Medulla oblongata (tissue), 1 donor: ENCODE measurements around the gene UNC5CL.

Experiments used
- DNase-seq: peaks from one replicate; pipeline ENCODE4 v3.0.0-alpha.2; 2015; ENCODE audit errors: extremely low spot score

The UNC5CL gene

DNA sequence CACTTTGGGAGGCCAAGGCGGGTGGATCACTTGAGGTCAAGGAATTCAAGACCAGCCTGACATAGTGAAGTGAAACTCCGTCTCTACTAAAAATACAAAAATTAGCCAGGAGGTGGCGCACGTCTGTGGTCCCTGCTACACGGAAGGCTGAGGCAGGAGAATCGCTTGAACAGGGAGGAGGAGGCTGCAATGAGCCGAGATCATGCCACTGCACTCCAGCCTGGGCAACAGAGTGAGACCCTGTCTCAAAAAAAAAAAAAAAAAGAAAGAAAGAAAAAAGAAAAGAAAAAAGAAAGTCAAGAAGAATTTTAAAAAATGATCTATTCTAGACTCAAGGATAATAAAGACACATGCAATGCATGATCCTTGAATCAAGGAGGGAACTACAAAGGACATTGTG lies 32.8 kb downstream of the UNC5CL start:
- DNase-seq, result peak; percentile 41

DNA sequence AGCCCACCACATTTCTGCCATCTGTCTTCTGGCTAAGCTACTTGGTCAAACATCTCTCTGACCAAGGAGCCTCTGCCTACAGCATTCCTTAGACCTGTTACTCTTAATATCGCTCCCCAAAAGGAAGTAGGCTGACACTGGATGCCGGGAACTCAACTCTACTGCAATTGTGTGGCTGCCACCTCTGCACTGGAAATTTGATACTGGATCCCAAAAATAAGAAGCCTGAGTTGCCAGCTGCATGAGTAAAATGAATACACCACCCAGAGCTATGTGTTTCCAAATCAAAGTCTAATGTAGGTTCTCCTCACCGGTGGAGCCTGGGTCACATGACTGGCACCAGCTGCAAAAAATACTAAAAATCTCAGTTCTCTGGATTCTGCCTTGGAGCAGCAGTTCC lies 36.9 kb downstream of the UNC5CL start:
- no peak for DNase-seq

GRCh38 chr6:41000248-41000647 lies 38.8 kb downstream of the UNC5CL start:
- no peak for DNase-seq

GRCh38 chr6:40999569-40999968 lies 39.5 kb downstream of the UNC5CL start:
- DNase-seq, result peak; percentile 55

- no peak for DNase-seq
These were observed 40.4 kb downstream of the UNC5CL start for GRCh38 chr6:40998661-40999060.

GRCh38 chr6:40997234-40997957 lies 41.6 kb downstream of the UNC5CL start:
- DNase-seq, result peak; percentile 50

DNA sequence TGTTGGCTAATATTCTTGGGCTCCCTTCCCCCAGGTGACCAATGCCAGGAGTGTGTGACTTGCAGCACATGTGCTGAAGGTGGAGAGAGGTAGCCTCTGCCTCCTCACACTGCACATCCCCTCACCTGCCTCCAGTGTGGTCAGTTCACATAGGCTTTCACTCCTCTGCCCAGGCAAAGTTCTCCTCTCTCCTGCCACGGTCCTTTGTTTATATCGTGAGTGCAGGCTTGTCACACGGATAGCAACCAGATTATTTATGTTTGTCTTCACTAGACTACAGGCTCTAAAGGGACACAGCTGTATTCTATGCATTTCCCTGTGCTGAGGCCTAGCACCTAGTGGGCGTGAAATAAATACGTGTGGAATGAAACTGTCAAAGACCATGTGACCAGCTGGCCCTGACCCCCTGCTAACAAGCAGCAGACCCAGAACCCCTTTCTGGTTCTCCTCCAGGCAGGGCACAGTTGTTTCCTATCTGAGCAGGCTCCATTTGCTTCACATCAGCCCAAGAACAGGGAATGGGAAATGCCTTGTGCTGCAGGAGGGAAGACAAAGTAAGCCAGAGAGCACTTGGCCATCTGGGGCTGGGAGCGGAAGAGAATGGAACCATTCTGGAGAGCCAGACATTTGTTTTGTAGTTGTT lies 42.3 kb downstream of the UNC5CL start:
- DNase-seq, result no peak

DNA sequence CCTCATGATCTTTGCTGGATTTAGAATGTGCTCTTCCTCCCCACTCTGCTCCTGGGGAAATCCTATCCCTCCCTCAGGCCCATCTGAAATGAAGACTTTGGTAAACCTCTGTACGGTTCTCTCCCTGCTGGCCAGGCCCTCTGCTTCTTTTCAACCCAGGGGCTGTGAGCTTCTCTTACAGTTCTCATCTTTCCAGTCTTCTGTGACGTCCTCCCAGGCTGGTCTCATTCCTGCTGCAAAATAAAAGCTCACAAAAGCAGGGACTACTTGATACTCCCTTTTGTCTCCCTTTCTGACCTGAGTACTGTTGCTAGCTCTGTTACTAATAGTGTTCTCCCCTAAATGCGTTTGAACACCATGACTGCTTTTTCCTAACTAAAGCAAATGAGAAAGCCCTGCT lies 46.3 kb downstream of the UNC5CL start:
- no peak for DNase-seq

GRCh38 chr6:40990301-40990700 lies 48.7 kb downstream of the UNC5CL start:
- no peak for DNase-seq

DNA sequence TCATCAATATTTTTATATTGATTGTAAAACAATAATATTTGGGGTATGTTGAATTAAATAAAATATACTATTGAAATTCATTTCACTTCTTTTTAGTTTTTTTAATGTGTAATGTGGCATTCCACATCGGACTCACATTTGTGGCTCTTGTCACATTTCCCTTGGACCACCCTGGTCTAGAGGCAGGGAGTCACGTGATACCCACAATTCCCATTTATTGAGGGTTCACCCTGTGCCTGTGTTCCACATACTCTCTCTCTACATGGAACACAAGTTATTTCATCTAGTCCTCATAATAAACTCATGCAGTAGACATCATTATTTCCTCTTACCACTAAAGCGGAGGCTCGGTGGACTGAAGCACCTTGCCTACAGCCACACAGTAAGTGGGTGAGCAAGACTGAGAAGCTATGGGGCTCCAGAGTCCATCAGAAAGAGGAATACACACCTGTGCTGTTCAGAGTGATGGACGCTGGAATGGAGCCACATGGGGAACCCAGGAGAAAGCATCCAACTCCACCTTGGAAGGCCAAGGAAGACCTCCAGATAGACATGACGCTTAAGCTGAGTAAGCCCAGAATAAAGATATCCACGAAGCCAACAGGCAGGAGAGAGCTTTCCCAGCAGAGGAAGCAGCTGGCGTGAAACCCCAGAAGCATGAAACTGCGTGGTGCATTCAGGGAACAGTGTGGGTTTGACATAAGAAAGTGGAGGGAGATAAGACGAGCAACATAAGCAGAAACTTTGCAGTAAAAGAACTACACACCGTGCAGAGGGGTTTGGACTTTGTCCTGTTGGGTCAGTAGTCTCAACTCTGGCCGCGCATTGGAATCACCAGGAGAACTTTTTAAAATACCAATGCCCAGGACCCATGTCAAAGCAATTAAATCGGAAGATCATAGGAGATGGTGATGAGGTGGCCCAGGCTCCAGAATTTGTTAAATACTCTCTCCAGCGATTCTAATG lies 49.5 kb downstream of the UNC5CL start:
- no peak for DNase-seq

GRCh38 chr6:40988634-40989033 lies 50.4 kb downstream of the UNC5CL start:
- no peak for DNase-seq

DNA sequence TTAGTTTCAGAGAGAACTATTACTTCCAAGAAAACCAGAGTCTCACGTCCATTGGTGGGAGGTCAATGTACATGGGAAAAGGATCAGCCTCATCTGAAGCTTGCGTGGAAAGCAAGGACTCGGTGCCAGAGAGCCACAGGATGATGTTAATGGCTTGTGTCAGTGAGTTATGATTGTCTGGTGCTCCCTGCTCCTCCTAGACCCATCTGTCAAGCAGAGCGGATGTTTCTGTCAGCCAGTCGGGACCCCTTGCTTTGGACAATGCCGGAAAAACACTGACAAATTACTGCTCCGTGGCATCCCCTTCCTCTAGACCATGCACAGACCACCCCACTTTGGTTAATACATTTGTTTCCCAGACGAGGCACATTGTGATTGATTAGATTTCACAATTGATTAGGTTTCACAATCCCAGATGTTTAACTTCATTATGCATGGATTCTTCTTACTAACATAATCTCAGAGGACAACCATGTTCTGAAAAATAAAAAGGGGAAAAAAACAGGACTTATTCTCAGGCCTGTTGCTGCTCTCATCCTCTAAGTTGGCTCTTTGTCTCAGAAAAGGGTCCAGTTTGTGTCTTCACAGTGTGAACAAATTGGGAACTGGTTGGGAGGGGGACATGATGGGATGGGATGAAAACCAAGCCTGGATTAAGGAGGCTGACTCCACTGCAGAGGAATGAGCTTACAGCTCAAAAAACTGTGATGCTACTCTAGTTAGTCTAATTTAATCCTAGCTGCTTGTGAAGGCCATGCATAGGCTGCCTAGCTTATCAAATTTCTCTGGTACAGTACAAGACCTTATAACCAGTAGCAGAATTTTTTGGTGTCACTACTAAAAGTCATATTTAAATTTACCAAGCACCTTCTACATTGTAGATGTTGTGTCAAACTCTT lies 51.9 kb downstream of the UNC5CL start:
- no peak for DNase-seq

DNA sequence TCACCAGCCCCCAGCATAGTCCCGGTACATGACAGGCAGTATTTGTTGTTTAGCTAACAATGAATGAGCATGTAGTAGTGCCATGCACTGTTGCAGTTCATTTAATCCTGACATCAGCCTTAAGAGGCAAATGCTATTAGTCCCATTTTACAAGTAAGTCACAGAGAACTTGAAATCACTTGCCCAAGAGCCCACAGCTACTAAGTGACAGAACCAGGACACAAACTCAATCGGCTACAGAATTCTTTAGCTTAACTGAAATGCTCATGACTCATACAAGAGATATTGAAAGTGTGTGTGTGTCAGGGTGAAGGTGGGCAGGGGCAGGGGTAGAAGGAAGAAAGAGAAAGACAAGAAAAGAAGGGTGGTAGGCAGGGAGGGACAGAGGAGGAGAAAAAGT lies 52.7 kb downstream of the UNC5CL start:
- no peak for DNase-seq

DNA sequence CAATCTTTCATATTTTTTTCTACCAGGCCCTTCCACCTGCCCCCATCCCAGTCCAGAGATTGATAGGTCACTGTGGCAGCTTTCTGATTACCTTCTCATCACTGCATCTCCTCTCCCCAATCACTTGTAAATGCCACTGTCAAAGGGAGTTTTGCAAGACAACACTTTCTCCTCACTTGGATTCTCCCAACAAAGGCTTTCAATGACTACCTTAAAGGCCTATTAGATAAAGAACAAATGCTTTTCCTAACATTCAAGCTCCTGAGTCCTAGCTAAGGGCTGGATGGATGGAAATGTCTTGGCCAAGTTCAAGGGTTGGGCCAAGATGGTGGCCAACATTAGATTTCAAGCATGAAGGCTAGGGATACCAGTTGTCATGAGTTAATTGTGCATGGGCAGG lies 55.3 kb downstream of the UNC5CL start:
- DNase-seq, result no peak

DNA sequence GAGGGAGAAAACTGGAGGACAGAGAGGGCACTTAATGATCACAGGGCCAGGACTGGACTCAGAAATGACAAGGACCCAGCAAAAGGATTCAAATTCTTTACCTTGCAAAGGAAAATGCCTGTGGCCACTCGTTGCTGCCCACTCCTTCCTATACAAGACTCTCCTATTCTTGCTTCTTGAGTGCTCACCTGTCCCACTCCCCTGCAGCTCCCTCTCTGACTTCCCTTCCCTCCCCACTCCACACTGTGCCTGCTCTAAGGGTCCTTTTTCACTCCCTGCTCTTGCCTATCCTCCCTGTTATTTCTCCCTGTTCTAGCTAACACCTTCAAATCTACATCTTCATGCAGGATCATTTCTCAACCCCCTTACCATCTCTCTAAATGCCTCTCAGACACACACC lies 56.1 kb downstream of the UNC5CL start:
- no peak for DNase-seq

DNA sequence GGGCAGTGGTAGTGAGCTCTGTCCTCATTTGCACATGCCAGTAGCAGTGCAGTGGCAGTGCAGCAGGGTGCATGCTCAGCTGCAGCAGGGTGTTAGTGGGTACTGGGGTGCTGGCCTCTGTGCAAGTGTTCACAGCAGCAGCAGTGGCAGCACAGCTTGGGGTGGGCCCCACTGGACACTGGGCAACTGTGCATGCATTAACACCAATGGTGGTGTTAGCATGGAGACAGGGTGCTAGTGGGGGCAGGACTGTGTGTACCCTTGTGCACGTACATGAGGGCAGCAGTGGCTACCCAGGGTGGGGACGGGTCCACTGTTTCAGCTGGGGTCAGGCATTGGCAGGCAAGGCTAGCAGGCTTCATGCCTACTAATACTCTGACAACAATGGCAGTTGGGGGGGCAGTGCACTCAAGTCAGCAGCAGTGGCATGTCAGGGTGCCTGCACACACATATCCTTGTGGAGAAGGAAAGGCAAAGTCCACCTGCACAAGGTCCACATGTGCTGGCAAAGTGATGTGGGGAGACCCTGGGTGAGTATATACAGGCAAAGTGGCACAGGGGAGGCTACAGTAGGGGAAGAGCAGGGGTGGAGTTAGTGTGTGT lies 60.2 kb downstream of the UNC5CL start:
- no peak for DNase-seq

- DNase-seq, result no peak
These were observed 61.3 kb downstream of the UNC5CL start for GRCh38 chr6:40977695-40978094.

- DNase-seq, result no peak
These were observed 61.9 kb downstream of the UNC5CL start for GRCh38 chr6:40977085-40977484.
